ENCODE results near the gene JSRP1.

Gene JSRP1, protein sequence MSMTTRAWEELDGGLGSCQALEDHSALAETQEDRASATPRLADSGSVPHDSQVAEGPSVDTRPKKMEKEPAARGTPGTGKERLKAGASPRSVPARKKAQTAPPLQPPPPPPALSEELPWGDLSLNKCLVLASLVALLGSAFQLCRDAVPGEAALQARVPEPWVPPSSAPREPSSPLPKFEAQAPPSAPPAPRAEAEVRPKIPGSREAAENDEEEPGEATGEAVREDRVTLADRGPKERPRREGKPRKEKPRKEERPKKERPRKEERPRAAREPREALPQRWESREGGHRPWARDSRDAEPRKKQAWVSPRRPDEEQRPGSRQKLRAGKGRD

DNA sequence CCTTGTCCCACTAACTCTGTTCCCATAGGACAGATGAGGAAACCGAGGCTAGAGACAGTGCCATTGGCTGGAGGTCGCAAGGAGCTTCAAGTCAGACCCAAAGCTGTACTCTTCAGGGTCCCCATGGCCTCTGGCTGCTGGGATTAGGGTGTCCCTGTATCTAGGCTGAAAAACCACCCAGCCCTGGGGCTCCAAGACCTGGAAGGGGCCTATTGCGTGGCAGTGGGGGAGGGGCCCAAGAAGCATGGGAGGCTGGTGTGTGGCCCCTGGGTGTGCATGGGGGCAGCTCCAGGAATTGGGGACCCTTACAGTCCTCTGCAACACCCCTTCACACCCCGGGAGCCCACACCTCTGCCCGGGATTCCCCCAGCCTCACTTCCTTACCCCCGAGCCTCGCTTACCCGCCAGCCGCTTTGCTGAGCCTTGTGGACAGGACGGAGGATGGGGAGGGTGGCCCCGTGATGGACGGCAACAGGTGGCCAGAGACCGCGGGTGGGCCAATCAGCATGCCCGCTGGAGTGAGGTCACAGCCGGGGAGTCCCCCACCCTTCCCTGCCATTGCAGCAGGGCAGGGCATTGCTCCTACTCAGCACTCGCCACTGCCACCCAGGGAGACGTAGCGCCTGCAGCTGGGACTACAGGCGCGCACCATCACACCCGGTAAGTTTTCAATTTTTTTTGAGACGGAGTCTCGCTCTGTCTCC lies at the start of gene JSRP1:
Gene JSRP1, minus strand, starts transcription at position 436 of the 704 bp plus-strand sequence. CDS start 1,103 bp downstream, outside the sequence.
- no peak for DNase-seq (ENCODE audit: low spot score)

DNA sequence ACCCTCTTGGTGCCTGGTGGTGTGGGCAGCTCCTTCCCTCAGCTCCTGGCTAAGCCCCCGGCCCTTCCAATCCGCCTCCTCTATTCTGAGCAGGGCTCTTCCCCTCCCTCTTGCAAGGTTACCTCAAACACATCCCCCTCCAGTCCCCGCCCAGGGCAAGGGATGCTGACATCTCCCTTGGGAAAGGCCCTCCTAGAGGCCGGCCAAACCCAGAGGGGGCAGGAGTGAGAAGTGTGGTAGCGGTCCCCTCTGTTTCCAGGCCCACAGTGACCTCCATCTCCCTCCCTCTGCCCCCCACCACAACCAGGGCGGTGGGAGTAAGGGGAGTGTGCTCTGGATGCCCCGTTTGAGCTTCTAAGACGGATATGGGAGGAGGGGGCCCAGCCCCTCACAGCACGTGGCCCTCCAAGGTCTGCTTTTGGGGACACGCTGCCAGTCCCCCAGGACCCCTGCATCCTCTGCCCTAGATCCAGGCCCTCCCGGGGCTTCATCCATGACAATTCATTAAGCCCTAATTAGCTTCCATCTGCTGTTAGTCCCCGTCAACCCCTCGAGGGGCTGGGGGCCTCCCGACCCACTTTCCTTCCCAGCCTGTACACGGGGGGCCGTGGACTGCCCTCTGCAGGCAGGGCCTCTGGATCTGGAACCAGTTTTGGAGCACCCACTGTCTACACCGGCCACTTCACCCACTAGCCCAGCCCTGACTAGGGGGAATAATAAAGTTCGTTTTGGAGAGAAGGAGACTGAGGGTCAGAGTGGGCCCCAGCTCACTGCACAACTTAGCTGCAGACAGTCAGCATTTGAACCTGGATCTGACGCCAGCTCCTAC lies 49.4 kb upstream of the JSRP1 start:
- no peak for DNase-seq (ENCODE audit: low spot score)

- no peak for DNase-seq (ENCODE audit: low spot score)
Observed at GRCh38 chr19:2303211-2303798, 47.1 kb upstream of the JSRP1 start.

- peak; percentile 71 for DNase-seq (ENCODE audit: low spot score)
Observed at GRCh38 chr19:2302319-2303210, 46.3 kb upstream of the JSRP1 start.

DNA sequence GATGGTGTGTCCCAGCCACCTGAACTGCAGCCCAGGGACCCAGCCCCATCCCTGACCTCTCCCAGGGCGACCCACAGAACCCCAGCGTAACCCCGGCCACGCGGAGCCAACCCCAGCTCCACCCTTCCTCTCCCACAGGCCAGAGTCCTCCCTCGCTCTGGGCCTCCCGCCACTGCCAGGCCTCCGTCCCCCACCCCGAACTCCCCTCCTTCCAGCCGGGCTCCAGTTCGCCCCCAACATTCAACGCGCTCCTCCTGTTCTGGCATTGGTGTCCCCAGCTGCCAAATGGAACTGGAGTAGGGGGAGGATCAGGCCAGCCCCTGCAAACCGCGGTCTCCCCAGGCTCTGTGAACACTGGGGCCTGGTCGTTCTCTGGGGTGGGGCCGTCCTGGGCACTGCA lies 44.3 kb upstream of the JSRP1 start:
- no peak for DNase-seq (ENCODE audit: low spot score)

DNA sequence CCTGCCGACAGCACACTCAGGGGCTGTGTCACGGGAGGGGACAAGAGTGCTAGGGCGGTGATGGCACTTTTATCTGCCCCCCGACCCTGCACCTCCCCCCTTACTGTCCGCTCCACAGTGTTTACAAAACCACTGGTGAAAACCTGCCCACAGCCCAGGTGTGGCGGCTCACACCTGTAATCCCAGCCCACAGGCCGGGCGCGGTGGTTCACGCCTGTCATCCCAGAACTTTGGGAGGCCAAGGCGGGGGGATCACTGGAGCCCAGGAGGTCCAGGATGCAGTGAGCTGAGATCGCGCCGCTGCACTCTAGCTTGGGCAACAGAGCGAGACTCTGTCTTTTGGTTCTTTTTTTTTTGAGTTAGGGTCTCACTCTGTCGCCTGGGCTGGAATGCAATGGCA lies 39.9 kb upstream of the JSRP1 start:
- no peak for DNase-seq (ENCODE audit: low spot score)

- peak; percentile 87 for DNase-seq (ENCODE audit: low spot score)
Observed at GRCh38 chr19:2294687-2295335, 38.6 kb upstream of the JSRP1 start.

- no peak for DNase-seq (ENCODE audit: low spot score)
Observed at GRCh38 chr19:2291185-2291751, 35.1 kb upstream of the JSRP1 start.

DNA sequence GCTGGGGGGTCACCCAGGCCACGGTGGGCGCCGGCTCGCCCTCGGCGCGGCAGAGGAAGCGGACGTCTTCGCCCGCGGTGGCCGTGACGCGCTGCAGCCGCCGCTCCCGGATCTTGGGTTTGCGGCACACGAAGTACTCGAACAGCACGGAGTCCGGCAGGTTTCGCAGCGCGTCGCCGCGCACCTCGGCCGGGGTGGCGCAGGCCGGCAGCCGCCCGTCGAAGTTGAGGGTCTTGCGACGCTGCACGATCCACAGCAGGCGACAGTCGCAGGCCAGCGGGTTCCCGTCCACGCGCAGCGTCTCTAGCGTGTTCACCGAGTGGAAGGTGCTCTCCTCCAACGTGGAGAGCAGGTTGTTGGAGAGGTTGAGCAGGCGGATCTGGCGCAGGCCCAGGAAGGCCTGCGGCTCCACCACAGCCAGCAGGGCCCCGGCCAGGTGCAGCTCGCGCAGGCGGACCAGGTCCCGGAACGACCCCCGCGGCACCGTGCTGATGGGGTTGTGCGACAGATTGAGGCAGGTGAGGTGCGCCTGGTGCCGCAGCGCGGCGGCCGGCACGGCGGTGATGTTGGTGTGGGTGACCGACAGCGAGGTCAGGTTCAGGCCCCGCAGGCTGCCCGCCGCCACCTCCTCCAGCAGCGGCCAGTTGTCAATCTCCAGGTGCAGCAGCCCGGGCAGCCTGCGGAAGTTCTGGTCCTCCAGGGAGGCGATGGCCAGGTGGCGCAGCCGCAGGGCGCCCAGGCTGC lies 34.4 kb upstream of the JSRP1 start:
- no peak for DNase-seq (ENCODE audit: low spot score)

GRCh38 chr19:2289714-2290435 lies 33.7 kb upstream of the JSRP1 start:
- DNase-seq (ENCODE audit: low spot score), result no peak

DNA sequence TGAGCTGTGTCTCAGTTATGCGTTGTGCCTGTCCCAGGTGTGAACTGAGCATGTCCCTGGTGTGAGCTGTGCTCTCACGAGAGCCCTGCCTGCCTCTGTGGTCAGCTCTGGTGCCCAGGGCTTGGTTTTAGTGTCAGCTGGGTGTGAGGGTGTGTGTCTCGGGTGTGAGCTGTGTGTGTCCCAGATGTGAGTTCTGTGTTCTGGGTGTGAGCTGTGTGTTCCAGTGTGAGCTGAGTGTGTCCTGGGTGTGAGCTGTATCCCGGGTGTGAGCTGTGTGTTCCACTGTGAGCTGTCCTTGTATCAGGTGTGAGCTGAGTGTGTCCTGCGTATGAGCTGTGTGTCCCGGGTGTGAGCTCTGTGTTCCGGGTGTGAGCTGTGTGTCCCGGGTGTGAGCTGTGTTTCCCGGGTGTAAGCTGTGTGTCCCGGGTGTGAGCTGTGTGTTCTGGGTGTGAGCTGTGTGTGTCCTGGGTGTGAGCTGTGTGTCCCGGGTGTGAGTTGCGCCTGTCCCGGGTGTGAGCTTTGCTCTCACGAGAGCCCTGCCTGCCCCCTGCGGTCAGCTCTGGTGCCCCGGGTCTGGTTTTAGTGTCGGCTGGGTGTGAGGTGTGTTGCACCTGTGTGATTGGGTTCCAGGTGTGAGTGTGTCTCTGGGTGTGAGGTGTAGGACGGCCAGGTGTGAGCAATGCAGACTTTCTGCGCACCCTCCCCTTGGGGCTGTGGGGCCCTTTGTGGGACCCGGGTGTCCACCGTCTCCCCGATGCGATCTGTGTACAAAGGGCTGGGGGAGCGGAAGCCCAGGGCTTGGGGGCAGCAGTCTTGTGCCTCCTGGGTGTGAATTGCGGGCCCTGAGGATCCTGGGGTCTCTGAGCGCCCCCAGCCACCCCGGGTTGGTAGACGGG lies 32.8 kb upstream of the JSRP1 start:
- no peak for DNase-seq (ENCODE audit: low spot score)

GRCh38 chr19:2288338-2288817 lies 32.2 kb upstream of the JSRP1 start:
- no peak for DNase-seq (ENCODE audit: low spot score)

DNA sequence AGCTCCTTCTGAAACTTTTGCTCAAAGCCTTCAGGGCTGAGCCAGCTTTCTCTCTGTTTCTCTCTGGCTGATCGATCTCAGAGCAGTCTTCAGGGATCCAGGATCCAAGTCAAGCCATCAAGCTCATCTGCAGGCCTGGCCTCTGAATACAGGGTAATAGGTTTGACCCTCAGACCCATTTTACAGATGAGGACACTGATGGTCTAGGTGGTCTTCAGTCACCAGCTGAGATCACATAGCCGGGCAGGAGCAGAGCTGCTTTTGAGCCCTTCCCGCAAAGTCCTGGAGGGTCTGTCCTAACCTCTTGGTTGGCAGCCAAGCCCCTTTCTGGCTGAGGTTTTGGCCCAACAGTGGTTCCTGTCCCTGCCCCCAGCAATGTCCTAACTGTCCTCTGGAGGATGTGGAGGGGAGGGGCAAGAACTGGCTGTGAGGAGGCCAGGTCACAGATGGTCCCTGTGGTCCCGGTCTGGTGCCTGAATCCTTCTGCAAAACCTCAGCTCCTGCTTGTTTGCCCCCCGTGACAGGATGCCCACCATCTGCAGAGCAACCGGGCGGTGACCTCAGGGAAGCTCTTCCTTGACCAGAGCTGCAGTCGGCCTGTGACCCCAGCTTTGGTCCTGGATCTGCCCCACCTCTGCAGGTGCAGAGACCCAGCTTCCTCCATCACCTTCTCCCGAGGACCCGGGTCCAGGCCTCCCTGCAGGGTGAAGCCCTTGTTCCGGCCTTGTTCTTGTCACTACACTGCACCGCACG lies 31.5 kb upstream of the JSRP1 start:
- DNase-seq (ENCODE audit: low spot score), result no peak

DNA sequence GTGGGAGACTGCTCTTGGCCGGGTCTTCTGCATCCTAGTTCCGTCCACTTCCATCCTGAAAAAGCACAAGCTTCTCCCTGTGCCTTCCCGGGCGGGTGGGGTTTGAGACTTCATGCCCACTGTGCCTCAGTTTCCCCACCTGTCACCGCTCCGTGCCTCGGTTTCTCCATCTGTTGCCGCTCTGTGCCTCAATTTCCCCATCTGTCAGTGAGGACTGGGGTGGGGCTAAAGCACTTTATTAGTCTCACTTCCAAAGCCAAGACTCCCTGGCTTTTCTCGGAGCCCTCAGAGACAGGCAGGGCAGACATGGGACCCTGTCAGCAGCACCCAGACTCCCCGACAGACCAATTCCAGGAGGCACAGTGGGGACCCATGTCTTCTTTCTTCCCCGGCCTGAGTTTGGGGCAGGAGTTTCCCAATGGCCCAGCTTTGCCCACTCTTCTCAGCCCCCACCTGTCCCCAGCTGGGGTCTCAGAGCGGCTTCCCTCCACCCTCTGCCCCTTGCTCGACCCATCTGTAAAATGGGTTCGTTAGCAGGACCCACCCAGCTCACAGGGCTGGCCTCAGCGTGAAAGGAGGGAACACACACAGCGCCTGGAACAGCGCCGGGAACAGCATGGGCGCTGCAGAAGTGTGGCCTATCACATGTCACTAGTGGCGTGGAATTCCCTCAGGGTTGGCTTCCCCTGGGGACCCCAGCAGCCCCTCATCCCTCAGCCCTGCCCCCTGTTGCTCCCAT lies 30.4 kb upstream of the JSRP1 start:
- DNase-seq (ENCODE audit: low spot score), result no peak

- DNase-seq (ENCODE audit: low spot score), result no peak
Observed at GRCh38 chr19:2283835-2284507, 27.8 kb upstream of the JSRP1 start.

- DNase-seq (ENCODE audit: low spot score), result no peak
Observed at GRCh38 chr19:2282862-2283237, 26.6 kb upstream of the JSRP1 start.
